ENCODE results near the gene ANKRD36. TPM values are rescaled to one million over a fixed set of nuclear protein-coding genes. Genes with fewer than 3 reads are reported as not detected.
"Not testable (repeated sequence)": the region's sequence is repeated elsewhere in the genome, so short reads cannot be mapped to it uniquely, and the experiment has no call there.

ANKRD36 gene
- total and polyA plus RNA-seq, 2 experiments from 2014 or later = 10.7 to 21.8 TPM

GRCh38 chr2:97068074-97068473, 44.9 kb upstream of the ANKRD36 start:
- H3K27me3 ChIP-seq (ENCODE audit: insufficient read depth) = no peaks in the 10 kb centered on the region
- Mint-ChIP-seq H3K4me3 (no peak overlapping the region), H3K9me3 (peaks cover 7% of the 10 kb centered on the region; the same call in 1 of the 3 replicates), H3K36me3 (ENCODE audit: low read depth) (peaks cover 2% of the 10 kb centered on the region; the same call in 1 of the 3 replicates), H3K27me3 (ENCODE audit: insufficient read depth, low read depth, poor library complexity) (peaks cover 2% of the 10 kb centered on the region), H3K4me1 (peaks cover 8% of the 10 kb centered on the region; the same call in 2 of the 3 replicates), H3K27ac (no peak overlapping the region)
- no peak overlapping the region for H3K4me2 ChIP-seq
- H3K4me1 ChIP-seq (ENCODE audit: insufficient read depth) = no peaks in the 10 kb centered on the region
- no peak for DNase-seq (ENCODE audit: low spot score)
- no peak overlapping the region for H3K4me3 ChIP-seq
- no peak for ATAC-seq
- H3K9me2 ChIP-seq (ENCODE audit: insufficient read depth) = 0 out of 2 replicates have a peak, but pooled peaks cover 5% of the 10 kb centered on the region
- H3K79me2 ChIP-seq (replicated peaks; ENCODE audit: insufficient read depth) = no peaks in the 10 kb centered on the region
- TF ChIP-seq ZNF331 (CRISPR knock-in tag; IDR thresholded peaks at IDR 0.05; ENCODE audit: low read depth) (no peak), JUNB (IDR thresholded peaks at IDR 0.05; ENCODE audit: unreplicated experiment) (no peak), EZH2 (IDR thresholded peaks at IDR 0.05; ENCODE audit: low read depth, unreplicated experiment) (no peak), ZNF462 (CRISPR knock-in tag; IDR thresholded peaks at IDR 0.05) (no peak), ETS1 (IDR thresholded peaks at IDR 0.05) (no peak), STAT1 (IDR thresholded peaks at IDR 0.05; ENCODE audit: unreplicated experiment) (no peak)
- H3F3A ChIP-seq (replicated peaks; ENCODE audit: low read depth) = no peaks in the 10 kb centered on the region
- H2AFZ ChIP-seq = no peak overlapping the region
- H4K20me1 ChIP-seq (replicated peaks; ENCODE audit: insufficient read depth) = no peaks in the 10 kb centered on the region
- H3K27ac ChIP-seq (ENCODE audit: low read depth) = no peak overlapping the region
- H3K36me3 ChIP-seq (ENCODE audit: insufficient read depth) = no peaks in the 10 kb centered on the region

- H3K36me3 Mint-ChIP-seq (ENCODE audit: low read depth); H3K27ac ChIP-seq (ENCODE audit: low read depth); H4K20me1 ChIP-seq (replicated peaks; ENCODE audit: insufficient read depth); ATAC-seq; H3K4me3 Mint-ChIP-seq; H3K27ac Mint-ChIP-seq; H2AFZ ChIP-seq; H3K27me3 ChIP-seq (ENCODE audit: insufficient read depth); H3K4me1 Mint-ChIP-seq; DNase-seq (ENCODE audit: low spot score); H3K79me2 ChIP-seq (replicated peaks; ENCODE audit: insufficient read depth); H3K36me3 ChIP-seq (ENCODE audit: insufficient read depth); H3K9me2 ChIP-seq (ENCODE audit: insufficient read depth); H3K27me3 Mint-ChIP-seq (ENCODE audit: insufficient read depth, low read depth, poor library complexity); H3F3A ChIP-seq (replicated peaks; ENCODE audit: low read depth); H3K9me3 Mint-ChIP-seq; H3K4me2 ChIP-seq; H3K4me1 ChIP-seq (ENCODE audit: insufficient read depth); H3K4me3 ChIP-seq: not testable (repeated sequence)
Measured at GRCh38 chr2:97068722-97069121, 44.2 kb upstream of the ANKRD36 start.

- H3K27me3 ChIP-seq (ENCODE audit: insufficient read depth); H4K20me1 ChIP-seq (replicated peaks; ENCODE audit: insufficient read depth): not testable (repeated sequence)
Measured at GRCh38 chr2:97070915-97071314, 42.0 kb upstream of the ANKRD36 start.

GRCh38 chr2:97077213-97077612, 35.7 kb upstream of the ANKRD36 start:
- not testable (repeated sequence) for H3K4me2 ChIP-seq; H4K20me1 ChIP-seq (replicated peaks; ENCODE audit: insufficient read depth); DNase-seq (ENCODE audit: low spot score); H3K36me3 ChIP-seq (ENCODE audit: insufficient read depth); H3K9me3 Mint-ChIP-seq; H3K9me2 ChIP-seq (ENCODE audit: insufficient read depth); H3K79me2 ChIP-seq (replicated peaks; ENCODE audit: insufficient read depth); H3K27ac Mint-ChIP-seq; H3K4me3 ChIP-seq; H3K27me3 ChIP-seq (ENCODE audit: insufficient read depth); H3K4me1 Mint-ChIP-seq; H3K36me3 Mint-ChIP-seq (ENCODE audit: low read depth); H3K4me1 ChIP-seq (ENCODE audit: insufficient read depth); H2AFZ ChIP-seq; ATAC-seq; H3K27me3 Mint-ChIP-seq (ENCODE audit: insufficient read depth, low read depth, poor library complexity); H3F3A ChIP-seq (replicated peaks; ENCODE audit: low read depth); H3K27ac ChIP-seq (ENCODE audit: low read depth); H3K4me3 Mint-ChIP-seq

More at GRCh38 chr2:97070915-97071314, 42.0 kb upstream of the ANKRD36 start:
- H3K27me3 Mint-ChIP-seq (ENCODE audit: insufficient read depth, low read depth, poor library complexity); H3K4me1 ChIP-seq (ENCODE audit: insufficient read depth); H3K4me3 Mint-ChIP-seq; ATAC-seq; DNase-seq (ENCODE audit: low spot score); H3K27ac Mint-ChIP-seq; H3K4me2 ChIP-seq; H3K9me2 ChIP-seq (ENCODE audit: insufficient read depth); H3K4me3 ChIP-seq; H3K36me3 Mint-ChIP-seq (ENCODE audit: low read depth); H3K79me2 ChIP-seq (replicated peaks; ENCODE audit: insufficient read depth); H2AFZ ChIP-seq; H3K27ac ChIP-seq (ENCODE audit: low read depth); H3K4me1 Mint-ChIP-seq; H3K36me3 ChIP-seq (ENCODE audit: insufficient read depth); H3K9me3 Mint-ChIP-seq; H3F3A ChIP-seq (replicated peaks; ENCODE audit: low read depth): not testable (repeated sequence)
